GM21447 (cell line): ENCODE measurements around the gene SLC16A1.
"Not testable (repeated sequence)": the region's sequence is repeated elsewhere in the genome, so short reads cannot be mapped to it uniquely, and the experiment has no call there.

Source experiments
- ATAC-seq: cut with Tn5 transposase; IDR thresholded peaks from one replicate; pipeline ENCODE4 v1.9.1; 2021; ENCODE audit not compliant: unreplicated experiment

Gene SLC16A1

GRCh38 chr1:112971006-112971405 lies 15.0 kb upstream of the SLC16A1 start:
- ATAC-seq, result no peak

- ATAC-seq, result no peak
Observed at GRCh38 chr1:112964347-112964746, 8.4 kb upstream of the SLC16A1 start.

DNA sequence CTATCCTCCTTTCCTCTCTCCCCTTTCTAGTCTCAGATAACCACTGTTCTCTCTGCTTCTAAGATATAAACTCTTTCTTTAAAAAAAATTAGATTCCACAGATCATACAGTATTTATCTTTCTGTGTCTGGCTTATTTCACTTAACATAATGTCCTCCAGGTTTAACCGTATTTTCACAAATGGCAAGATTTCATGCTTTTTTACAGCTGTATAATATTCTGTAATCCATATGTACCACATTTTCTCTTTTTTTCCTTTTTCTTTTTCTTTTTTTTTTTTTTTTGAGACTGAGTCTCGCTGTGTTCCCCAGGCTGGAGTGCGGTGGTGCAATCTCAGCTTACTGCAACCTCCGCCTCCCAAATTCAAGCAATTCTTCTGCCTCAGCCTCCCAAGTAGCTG lies 5.1 kb upstream of the SLC16A1 start:
- no peak for ATAC-seq

DNA sequence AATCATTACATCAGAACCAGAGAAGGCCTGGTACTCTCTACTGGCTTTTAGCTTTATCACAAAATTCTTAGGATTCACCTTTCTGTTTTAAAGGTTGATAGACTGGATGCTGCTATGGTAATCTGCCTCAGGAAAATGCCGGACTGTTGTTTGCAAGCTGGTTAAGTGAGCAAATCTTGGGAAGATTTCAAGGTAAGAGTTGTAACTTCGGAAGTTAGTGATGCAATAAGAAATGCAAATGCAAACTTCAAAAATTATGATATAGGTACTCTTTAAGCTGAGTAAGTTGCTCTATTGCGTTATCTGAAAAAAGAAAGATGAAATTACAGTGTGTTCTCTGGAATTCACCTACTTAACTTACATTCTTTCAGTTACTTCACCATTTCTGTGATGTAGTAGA lies 4.4 kb upstream of the SLC16A1 start:
- ATAC-seq, result no peak

- ATAC-seq, result not testable (repeated sequence)
Observed at GRCh38 chr1:112958236-112958635, 2.2 kb upstream of the SLC16A1 start.

DNA sequence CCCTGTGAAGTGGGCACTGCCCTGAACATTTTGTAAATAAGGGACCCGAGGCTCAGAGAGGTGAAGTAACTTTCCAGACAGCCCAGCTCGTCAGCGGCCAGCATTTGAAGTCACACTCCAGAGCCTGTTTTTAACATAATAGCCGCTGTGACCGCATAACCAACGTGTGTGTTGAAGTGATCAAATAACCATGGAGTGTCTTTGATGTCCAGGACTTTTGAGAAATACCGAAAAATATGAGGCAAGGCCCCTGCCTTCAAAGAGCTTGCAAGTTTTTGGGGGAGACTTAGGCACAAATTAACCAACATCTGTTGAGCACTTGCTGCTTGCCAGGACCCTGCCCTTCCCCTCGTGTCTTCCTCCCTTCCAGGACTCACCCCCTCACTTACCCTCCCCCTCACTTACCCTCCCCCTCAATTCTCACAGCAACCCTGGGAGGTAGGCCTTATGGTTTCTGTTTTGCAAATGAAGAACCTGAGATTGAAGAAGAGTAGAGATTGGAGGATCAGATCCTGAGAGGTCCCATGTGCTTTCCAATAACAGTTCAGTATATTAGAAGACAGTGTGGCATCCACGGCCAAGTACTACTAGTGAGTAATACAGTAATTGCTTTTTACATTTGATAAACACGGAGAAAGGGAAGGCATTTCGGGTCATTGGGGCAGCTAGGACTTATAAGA lies 1.3 kb upstream of the SLC16A1 start:
- ATAC-seq, result peak; percentile 62

GRCh38 chr1:112956544-112957132 lies 642 bp upstream of the SLC16A1 start:
- peak; percentile 8 for ATAC-seq

DNA sequence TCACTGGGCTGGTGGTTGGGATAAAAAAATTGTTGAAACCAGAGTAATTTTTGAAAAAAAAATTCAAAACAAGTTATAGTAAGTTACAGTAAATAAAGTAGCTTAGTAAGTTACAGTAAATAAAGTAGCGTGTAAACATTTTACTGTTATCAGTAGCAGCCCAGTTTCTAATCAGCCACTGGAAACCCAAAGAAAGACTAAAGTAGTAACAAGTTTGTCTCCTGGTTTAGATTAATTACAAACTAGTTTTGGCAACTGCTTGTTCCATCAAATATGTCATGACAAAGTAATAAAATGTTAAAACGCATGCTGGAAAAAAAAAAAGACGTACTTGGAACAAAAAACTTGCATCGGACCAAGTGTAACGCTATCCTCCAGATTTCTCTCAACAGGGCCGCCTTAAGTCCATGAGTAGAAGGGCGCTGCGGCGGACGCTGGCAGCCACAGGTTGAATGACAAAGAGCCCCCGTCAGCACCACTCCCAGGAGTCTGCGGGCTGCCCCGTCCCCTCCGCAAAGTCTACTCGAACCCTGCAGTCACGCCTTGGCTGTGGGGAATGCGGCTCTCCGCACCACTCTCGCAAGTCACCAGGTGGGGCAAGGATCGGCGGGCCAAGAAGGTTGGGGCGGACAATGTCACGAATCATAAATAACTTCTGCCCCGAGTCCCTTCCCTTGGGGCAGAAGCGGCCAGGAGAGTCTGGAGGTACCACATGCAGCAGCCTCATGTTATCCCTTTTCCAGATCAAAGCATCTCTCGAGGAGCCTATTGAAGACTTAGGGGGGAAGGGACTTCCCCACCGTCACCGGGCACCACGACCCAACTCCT lies 837 bp downstream of the SLC16A1 start:
- ATAC-seq, result peak; percentile 19

DNA sequence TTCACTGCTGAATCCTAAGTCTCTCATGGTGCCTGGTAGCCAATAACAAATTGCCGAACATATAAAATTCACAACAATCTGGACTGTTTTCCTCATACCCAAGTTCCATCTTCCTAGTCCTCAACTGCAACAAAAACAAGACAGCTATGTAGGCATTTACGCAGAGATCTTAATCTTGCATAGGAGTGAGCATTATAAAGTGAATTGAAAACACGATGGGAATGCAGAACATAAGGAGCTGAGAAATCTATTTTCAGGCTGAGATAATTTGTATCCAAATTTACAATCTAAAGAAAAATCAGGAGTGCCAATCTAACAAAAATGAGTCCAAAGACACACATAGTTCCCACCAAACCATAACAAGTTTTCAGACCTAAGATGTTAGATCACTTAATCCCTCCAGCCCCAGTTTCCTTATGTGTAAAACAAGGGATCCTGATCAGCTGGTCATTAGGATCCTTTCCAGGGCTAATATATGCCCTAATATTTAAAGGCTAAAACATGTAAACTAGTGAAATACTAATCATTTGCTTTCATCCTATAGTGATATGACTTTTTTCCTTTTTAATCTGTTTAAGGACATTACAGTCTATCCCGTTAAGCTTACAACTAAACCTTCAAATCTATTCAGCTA lies 1.9 kb downstream of the SLC16A1 start:
- no peak for ATAC-seq

DNA sequence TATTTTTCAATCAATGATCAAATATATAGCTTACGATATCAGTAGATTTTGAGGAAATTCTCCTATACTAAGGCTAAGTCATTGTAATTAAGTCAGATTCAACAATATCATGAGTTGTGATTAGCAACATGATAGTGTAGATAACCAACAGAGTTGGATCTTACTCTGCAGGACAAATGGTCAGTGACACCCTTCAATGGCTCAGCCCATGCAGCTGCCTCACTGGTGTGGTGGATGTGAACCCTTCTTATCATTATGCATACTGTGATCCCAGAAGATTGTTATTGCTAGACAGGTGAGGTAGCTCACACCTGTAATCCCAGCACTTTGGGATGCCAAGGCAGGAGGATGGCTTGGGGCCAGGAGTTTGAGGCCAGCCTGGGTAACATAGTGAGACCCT lies 5.6 kb downstream of the SLC16A1 start:
- ATAC-seq, result no peak

GRCh38 chr1:112946683-112947082 lies 9.3 kb downstream of the SLC16A1 start:
- no peak for ATAC-seq

GRCh38 chr1:112939810-112940209 lies 16.2 kb downstream of the SLC16A1 start:
- ATAC-seq, result no peak

GRCh38 chr1:112938210-112938609 lies 17.8 kb downstream of the SLC16A1 start:
- ATAC-seq, result no peak

DNA sequence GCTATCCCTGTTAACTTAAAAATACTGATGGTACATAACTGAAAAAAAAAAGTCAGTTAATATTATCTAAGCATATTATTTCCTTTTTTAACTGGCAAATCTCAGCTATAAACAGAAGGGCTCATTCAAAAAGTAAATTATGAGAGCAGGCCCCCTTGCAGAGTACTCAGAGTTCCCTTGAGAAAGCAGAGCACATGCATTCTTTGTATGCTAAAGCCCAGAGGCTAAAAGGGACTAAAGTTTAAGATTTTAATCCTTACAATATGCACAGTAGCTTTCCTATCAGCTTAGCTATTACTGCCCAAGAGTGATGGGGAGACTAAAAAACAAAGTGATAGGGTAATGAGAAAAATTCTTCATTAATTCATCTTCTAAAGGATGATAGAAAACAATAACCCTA lies 18.5 kb downstream of the SLC16A1 start:
- no peak for ATAC-seq

DNA sequence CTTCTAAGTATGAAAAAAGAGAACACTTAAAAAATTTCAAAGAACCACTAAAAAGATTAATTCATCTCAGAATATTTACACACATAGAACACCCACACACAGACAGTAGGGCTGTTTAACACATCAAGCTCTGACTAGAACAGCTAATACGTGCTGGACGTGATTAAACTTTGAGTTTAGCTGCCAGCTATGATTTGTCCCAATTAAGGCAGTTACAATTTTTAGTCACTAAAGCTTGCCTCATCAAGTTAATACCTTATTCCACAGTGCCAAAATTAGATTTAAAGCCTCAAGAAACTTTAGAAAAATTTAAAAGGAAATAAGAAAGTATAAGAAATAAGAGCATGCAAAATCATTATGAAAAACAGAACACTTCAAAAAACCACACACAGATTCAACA lies 18.9 kb downstream of the SLC16A1 start:
- no peak for ATAC-seq

- ATAC-seq, result no peak
Observed at GRCh38 chr1:112935461-112936111, 20.4 kb downstream of the SLC16A1 start.

DNA sequence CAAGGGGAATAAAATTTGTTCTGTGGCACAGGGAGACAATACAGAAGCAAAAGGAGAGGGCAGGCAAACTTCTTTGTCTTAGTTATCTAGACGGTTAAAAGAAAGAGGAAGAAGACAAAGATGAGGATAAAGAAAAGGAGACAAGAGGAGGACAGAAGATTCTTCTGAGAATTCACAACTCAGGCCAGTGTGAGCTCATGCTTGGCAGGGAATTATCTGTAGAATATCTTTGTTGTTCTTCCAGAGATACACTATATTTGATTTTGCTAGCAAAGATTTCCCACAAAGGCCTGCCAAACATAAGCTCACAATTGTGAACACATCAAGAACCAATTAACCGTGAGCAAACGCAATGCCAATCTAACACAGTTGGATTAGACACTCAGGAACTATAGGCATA lies 21.4 kb downstream of the SLC16A1 start:
- ATAC-seq, result no peak

DNA sequence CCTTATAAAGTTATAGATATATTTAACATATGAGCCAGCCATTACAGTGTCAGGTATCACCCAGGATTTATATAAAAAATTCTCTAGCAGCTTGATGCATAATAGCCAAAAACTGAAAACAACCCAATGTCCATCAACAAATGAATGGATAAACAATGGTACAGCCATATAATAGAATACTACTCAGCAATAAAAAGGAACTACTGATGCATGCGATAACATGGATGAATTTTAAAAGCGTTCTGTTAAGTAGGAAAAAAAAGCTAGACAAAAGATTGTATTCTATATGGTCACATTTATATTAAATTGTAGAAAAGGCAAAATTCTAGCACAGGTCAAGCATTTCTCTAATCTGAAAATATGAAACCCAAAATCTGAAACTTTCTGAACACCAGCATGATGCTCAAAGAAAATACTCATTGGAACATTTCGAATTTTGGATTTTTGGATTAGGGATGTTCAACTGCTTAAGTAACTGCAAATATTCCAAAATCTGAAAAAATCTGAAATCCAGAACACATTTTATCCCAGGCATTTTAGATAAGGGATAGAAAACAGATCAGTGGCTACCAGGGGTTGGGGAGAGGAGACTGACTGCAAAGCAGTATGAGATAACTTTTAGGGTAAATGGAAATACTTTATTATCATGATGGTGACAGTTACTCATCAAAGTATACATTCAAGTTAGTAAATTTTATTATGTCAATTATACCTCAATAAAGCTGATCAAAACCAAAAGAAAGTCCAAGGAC lies 22.0 kb downstream of the SLC16A1 start:
- no peak for ATAC-seq

DNA sequence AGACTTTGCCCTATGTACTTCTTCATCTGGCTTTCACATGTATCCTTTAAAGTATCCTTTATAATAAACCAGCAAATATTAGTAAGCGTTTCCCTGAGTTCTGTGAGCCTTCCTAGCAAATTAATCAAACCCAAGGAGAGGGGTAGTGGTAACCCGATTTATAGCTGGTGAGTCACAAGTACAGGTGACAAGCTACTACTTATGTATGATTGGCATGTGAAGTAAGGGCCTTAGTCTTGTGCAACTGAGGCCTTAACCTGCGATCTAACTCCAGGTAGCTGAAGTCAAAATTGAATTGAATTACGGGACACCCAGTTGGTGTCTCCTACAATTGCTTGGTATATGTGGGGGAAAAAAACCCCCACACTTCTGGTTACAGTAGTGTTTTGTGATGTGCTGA lies 26.0 kb downstream of the SLC16A1 start:
- ATAC-seq, result no peak

GRCh38 chr1:112927462-112927990 lies 28.5 kb downstream of the SLC16A1 start:
- ATAC-seq, result no peak
